GM10266 (cell line): Measurements from ENCODE around the gene METTL26.

Experiments
- DNase-seq: peaks from one replicate; pipeline ENCODE4 v3.0.0; 2012; ENCODE audit errors: extremely low spot score
- CTCF ChIP-seq: IDR thresholded peaks from 2 replicates; pipeline ENCODE4 v1.5.1; 2012; ENCODE audit warnings: mild to moderate bottlenecking, low read depth; ENCODE audit not compliant: control insufficient read depth, insufficient read depth; ENCODE audit errors: missing control alignments

The METTL26 gene

GRCh38 chr16:595942-596735 lies 40.0 kb downstream of the METTL26 start:
- no peak for DNase-seq
- no peak for TF ChIP-seq CTCF

GRCh38 chr16:595094-595528 lies 41.0 kb downstream of the METTL26 start:
- DNase-seq = no peak
- no peak for TF ChIP-seq CTCF

- TF ChIP-seq CTCF = no peak
- DNase-seq = no peak
Measured at GRCh38 chr16:593807-594206, 42.3 kb downstream of the METTL26 start.

DNA sequence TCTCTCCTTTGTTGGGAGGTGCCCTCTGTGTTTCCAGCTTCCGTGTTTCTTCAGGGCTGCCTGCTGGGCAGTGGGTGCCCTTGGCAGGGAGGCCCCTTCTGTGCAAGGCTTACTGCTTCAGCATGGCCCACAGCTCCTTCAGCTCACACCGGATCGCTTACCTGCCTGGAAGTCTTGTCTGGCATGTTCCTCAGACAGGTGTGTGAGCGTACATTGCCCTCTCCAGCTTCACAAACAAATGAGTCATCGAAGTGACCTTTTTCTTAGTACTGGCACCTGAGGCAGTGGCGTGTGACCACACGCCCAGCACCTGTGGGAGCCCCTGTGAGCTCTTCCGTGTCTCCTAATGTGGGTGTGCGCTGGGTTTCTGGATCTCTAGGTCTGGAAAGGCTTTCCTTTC lies 42.7 kb downstream of the METTL26 start:
- no peak for TF ChIP-seq CTCF
- no peak for DNase-seq

DNA sequence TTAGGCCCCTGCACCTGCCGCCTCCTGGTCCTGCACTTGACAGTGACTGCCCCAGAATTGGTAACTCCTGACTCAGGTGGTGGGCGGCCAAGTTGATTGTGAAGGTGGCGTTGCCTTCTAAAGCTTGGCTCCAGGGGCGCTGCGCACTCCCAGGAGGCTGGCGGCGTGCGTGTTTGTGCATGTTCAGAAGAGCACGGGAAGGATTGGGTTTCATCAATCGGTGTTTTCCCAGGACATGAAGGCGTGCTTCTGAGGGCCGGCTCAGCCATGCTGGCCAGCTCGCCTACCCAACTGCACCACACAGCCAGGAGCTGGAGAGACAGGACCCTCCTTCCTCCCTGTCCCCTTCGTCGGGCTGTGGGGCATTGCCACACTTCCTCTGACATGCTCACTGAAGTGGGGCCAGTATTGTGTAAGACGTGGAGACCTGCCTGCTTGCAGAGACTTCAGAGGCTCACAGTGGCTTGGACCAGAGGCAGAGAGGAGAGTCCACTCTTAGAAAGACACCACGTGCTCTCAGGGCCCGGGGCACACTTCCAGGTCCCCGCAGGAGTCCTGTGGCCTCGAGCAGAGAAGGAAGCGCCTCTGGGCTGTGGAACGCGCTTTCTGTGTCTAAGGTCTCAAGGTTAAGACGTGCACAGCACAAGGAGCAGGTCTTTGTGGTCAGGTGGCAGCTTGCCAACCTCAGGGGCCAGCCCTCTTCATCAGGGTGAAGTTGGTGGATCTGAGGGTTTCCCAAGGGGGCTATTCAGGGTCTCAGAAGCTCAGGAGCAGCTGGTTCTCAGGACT lies 43.4 kb downstream of the METTL26 start:
- no peak for DNase-seq
- no peak for TF ChIP-seq CTCF

DNA sequence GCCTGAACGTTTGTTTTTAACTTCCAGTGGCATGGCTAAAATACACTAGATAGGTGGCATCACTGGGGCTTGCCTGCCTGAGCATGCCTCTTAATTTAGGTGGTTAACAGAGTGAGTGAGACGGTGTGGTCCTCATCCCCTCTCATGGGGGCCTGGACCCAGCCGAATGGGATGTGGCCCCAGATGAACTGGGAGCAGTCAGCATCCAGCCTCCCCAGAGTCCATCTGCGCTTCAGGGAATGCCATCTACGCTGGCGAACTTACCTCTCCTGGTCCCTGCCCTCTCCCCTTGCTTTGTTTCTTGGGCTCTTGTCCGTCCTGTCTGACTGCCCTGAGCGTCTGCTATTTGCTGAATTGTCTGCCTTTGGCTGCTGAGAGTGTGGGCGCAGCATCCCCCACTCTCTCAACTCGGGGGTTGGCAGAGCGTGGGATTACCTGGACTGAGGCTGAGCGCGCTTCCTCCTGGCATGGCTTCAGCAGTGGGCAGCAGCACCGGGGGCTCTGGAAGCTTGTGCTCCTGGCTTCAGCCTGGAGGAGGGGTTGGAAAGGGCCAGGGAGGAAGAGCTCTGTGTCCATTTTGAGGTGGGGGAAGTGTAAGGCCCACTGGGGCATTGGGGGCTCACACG lies 44.1 kb downstream of the METTL26 start:
- no peak for TF ChIP-seq CTCF

DNA sequence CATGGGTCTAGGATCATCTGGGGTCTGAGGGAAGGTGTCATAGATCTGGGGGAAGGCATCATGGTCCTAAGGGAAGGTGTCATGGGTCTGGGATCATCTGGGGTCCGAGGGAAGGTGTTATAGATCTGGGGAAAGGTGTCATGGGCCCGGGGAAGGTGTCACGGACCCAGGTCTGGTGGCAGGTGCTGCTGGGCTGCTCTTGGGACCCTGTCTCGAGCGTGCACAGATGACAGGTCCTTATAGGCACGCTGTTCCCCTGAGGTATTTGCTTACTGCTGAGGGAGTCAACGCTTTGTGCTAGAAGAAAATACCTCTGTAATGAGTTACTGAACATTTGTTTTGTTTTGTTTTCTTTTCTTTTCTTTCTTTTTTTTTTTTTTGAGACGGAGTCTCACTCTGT lies 44.9 kb downstream of the METTL26 start:
- DNase-seq = no peak
- TF ChIP-seq CTCF = no peak

More for the DNA sequence above, 44.1 kb downstream of the METTL26 start:
- DNase-seq = no peak
